HCT116 (cell line): ENCODE data around the gene SYF2.

ENCODE experiments used
- CTCF ChIP-seq, 3 experiments: fragments of 200-600 bp in 1 of 3; sonication (generic) in 1 of 3; IDR thresholded peaks in 2 of 3; conservative IDR thresholded peaks in 1 of 3; 2 replicates each; pipeline ENCODE4 v1.5.1; 2012 to 2017; ENCODE audit warnings: low read depth in 2 of 3, low read length in 2 of 3, antibody characterized with exemption in 1 of 3, borderline replicate concordance in 1 of 3, control low read depth in 1 of 3, mild to moderate bottlenecking in 1 of 3, mixed read lengths in 1 of 3, mixed run types in 1 of 3, moderate library complexity in 1 of 3; ENCODE audit not compliant: insufficient read depth in 1 of 3
- EZH2 ChIP-seq: fragments of 200-600 bp; sonication (generic); IDR thresholded peaks from 2 replicates; pipeline ENCODE4 v1.6.1; 2017; ENCODE audit warnings: antibody characterized with exemption, mixed run types
- POLR2A ChIP-seq: IDR thresholded peaks from 2 replicates; pipeline ENCODE4 v1.7.0; 2011; ENCODE audit warnings: borderline replicate concordance; ENCODE audit not compliant: insufficient read depth, insufficient read length; ENCODE audit errors: extremely low read depth
- POLR2AphosphoS5 ChIP-seq: IDR thresholded peaks from 2 replicates; pipeline ENCODE4 v1.6.1; 2011; ENCODE audit warnings: mild to moderate bottlenecking, low read depth, low read length, moderate library complexity
- SP1 ChIP-seq: IDR thresholded peaks from 2 replicates; pipeline ENCODE4 v1.6.1; 2012; ENCODE audit warnings: low read depth
- ZFX ChIP-seq: fragments of 450-650 bp; IDR thresholded peaks from 2 replicates; pipeline ENCODE4 v1.6.1; 2017
- ZNF274 ChIP-seq: fragments of 200-500 bp; sonication (Bioruptor generic); IDR thresholded peaks from 2 replicates; pipeline ENCODE4 v1.6.1; 2014; ENCODE audit warnings: mild to moderate bottlenecking, low read depth, low read length, inconsistent platforms

- TF ChIP-seq CTCF (IDR thresholded peaks at IDR 0.05 in 2 of 3, conservative IDR thresholded peaks at IDR 0.05 in 1 of 3; ENCODE audit: borderline replicate concordance in 1 of 3, insufficient read depth in 1 of 3, low read depth in 2 of 3, low read length in 2 of 3), result no peak
- no peak for TF ChIP-seq POLR2A
- TF ChIP-seq POLR2AphosphoS5, result no peak
- TF ChIP-seq ZNF274, result no peak
- no peak for TF ChIP-seq SP1
- TF ChIP-seq EZH2, result no peak
- TF ChIP-seq ZFX, result no peak
Observed at GRCh38 chr1:25255706-25256577, 23.6 kb upstream of the SYF2 start.
